Cerebellar nuclear complex (tissue), 1 donor: Measurements from ENCODE around the gene CARS1.

Experiments used
- DNase-seq, 2 experiments: peaks; one replicate each; lab custom pipeline; 2025; lab: John Stamatoyannopoulos, UW

The CARS1 gene

DNA sequence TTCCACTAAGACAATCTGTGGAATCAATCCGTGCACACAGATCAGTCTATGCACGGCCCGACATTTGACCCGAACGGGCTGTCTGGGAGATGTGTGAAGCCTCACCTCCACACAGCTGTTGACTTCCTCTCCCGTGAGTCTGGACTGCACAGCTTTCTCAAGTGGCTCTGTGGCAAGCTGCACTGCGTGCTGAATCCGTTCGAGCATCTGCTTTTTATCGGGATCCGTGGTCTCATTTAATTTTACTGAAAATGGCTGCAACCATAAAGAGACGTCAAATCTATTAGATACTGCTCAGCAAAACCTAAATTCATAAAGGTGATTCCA is 19.3 kb downstream of the CARS1 start:
- no peak for DNase-seq

DNA sequence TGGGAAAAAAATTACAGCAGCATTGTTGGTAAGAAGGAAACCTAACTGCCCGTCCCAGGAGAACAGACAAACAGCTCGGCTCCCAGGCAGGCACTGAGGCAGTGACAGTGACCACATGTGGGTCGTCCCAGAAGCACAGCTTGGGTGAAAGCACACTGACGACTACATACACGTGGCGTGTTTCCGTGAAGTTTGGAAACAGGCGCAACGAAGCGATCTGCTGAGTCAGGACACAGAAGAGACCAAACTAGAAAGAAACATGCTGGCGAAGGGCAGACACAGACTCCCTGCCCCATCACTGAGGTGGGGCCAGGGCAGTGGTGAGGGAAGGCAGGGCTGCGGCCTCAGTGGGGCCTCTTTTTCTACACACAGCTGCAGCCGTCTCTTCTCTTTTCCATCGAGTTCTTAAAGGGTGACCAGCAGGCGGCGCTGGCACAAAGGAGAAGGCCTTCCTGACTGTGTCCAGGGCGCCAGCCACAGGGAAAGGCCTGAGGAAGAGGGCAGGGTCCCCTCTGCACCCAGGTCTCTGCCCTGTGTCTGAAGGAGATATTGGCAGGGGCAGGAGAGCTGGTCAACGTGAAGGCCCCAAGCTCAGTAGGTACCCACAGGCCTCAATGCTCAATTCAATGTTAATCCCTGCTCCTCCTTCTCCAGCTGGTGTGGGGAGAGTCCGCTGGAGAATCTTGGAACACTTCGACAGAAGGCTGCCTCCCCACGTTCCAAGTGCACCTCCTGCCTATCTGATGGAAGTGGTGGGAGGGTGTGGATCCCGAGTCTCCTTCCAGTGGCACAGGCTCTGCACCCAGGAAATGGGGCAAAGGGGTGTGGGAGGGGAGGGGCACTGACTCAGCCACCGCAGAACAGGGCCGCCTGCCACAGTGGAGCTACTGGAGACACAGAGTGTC is 19.9 kb downstream of the CARS1 start:
- DNase-seq = no peak

DNA sequence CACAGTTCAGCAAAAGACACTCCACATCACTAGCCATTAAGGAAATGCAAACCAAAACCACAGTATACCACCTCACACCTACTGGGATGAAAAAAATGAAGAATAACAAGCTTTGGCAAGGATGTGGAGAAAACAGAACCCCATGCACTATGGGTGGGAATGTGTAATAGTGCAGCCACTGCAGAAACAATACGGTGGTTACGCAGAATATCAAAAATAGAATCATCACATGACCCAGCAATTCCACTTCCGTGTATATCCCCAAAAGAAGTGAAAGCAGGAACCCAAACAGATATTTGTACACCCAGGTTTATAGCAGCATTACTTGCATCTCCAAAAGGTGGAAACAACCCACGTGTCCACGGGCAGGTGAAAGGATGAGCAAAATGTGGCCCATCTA is 20.8 kb downstream of the CARS1 start:
- no peak for DNase-seq

DNA sequence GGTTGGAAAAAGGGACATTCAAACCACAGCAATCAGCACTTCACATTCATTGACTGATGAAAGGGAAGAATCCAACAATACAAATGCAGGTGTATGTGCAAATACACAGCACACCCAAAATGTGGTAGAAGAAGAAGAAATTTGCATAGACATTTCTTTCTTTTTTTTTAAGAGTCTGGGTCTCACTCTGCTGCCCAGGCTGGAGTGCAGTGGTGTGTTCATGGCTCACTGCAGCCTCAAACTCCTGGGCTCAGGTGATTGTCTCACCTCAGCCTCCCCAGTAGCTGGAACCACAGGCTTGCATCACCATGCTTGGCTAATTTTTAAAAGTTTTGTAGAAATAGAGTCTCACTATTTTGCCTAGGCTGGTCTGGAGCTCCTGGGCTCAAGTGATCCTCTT is 21.9 kb downstream of the CARS1 start:
- DNase-seq = no peak

DNA sequence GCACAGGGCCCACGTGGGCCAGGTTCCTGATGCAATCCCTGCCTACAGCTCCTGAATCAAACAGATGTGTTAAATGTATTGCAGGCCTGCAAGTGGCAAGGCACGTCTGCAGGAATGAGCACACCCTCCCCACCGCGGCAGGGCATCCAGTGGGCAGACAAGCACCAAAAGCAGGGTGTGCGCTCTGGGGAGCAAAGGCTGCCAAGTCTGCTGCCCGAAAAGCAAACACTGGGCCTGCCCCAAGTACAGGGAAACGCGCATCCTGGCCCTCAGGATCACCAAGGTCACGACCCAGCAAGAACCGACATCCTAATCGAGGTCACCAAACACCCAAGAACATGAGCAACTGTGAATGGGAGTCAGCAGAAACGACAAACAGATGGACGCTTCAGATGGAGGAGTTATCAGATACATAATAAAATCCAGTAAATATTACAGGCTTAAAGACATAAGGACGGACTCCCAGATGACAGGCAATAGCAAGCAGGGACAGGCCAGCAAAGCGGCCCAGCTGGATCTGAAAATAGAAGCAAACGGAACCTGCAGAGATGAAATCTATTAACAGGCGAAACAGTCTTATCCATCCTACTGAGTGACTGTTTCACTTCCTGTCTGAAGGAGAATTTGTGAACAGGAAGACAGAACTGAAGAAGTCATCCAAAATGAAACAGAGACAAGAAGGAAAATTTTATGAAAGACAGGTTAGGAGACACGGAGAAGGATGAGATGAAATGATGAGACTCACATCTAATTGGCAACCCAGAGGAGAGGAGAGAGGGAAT is 26.7 kb downstream of the CARS1 start:
- DNase-seq = no peak

DNA sequence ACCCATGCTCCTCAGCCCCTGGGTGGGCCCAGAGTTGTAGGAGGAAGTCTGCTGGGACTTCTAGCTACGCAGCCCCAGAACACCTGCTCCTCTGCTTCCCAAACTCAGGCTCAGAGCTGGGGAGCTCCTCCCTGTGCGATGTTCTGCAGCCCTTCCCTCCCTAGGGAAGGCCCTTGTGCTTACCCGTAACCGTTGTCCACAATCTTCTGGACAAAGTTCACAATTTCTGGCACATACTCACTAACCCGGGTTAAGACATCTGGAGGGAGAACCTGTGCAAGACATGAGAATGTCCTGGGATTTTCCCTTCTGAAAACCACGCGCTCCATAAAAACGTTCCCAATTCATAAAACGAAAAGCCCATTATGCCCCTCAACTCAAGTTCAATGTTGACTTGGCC is 28.4 kb downstream of the CARS1 start:
- no peak for DNase-seq

DNA sequence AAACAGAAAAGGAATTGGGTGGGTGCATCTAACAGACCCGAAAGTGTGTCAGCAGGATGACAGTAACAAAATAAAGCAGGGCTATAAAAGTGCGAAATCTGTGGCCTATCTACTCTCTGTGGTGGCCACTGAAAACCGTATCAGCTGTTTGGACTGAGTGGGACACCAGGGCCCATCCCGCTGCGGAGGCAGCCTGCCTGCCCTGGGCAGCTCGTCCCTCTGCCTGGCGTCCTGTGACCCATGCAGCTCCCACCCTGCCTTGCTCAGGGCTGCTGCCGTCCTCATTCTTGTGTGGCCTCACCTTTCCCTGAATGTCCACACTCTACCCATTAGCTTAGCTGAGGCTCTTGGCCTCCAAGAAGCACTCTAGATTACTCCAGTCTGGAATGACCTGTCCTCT is 30.4 kb downstream of the CARS1 start:
- DNase-seq = no peak

DNA sequence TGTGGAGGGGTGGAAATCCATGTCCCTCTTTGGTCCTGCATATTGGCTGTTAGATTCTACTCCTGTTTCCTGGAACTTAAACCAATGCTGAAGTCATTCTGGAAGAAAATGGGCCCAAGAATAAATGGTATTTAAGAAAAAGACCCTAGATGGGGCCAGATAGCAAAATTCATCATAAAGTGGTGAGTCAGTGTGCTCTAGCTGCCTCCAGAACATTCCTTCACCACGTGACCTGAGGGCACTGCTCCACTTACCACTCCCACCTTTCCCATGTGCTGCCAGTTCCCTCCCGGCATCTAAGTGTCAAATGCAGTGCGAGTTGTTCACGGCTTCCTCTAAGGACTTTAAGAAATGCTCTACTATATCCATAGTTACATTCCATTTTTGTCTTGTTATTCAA is 34.2 kb downstream of the CARS1 start:
- DNase-seq = no peak

DNA sequence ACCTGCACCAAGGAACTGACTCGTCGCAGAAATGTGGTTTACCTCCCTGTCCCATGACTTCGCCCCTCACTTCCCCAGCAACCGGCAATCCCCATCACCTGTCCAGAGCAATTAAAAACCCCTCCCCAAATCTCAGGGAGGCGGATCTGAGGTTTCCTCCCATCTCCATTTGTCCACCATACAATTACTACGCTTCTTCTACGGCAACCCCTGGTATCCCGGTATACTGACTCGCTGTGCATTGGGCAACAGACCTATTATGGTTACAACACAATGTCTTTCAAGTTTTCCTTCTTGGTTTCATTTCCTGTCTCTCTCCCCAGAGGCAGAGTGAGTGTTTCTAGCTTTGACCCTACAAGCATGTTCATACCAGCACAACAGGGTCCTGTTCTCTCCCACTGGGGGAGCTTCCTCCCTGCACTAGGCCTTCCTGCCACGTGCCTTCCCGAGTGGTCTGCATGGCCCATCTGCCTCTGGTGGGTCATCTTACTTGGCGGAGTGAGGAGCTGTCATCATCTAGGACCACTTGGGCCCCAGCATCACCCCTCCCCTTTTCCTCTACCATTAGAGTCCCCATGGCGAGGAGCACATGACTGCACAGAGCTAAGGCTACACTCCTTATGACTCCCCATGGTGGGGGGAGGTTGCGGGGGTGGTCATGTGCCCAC is 34.8 kb downstream of the CARS1 start:
- no peak for DNase-seq

DNA sequence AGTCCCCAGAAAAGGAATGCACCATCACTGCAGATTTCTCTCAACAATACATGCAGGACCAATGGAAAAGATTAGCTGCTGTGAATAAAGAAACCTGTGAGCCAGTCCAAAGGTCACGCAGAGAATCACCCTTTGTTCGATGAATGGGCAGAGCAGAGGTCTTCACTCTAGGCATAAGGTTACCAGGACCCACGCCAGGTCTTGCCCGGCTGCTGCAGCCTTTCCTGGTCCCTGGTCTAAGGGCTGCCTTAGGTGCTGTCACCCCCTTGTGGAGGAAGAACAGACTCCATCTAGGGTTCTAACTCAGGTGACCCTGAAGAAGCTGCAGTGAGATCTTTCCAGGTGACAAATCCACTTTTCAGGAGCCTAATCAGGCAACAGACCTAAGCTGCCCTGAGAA is 36.1 kb downstream of the CARS1 start:
- DNase-seq = no peak

DNA sequence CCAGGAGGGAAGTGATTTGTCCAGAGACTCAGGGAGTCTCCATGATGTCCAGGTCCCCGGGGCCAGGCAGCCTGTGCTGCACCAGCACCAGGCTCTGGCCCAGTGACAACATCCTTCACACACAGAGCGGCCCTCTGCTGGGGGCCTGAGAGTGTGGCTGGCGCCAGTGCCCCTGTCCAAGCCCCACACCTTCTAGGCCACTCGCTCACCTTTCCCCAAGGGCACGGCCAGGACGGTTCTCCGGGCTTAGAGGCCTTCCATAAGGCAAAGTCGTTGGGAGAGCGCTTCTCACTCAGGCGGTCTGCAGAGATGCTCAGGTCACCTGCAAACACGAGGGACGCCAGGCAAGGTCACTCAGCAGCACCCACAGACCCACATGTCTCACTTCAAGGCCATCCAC is 37.2 kb downstream of the CARS1 start:
- no peak for DNase-seq

DNA sequence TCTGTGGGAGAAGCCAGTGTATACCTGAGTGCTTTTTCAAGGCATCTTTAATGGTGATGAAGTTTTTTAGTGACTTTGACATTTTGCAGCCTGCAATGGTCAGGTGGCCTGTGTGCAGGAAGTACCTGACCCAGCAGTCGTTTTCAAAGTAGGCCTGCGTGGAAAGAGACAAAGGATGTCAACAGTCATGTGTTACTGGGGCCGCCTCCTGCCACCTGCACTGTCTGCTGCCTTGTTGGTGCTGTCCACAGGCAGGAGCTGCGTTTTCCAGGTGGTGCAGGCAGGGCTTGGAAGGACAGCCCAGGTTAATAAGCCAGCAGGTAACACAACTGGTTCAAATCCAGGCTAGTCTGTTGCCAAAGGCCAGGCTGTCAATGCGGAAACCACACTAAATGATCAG is 38.6 kb downstream of the CARS1 start:
- DNase-seq = no peak

DNA sequence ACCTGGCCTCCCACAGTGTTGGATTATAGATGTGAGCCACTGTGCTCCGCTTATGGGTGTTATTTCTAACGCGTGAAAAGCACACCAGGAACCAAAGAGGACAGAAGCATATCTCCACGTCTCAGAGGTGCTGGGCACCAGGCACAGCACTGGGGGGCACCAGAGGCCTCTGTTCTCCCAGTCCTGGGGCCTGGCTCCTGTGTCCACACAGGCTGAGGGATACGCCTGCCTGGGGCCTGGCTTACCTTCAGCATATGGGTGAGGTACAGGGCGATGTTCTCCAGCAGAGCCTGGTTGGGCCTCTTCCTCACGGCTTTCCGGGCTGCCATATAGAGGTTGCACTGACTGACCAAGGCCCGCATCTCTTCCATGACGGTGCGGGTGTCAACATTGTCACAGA is 40.4 kb downstream of the CARS1 start:
- no peak for DNase-seq

DNA sequence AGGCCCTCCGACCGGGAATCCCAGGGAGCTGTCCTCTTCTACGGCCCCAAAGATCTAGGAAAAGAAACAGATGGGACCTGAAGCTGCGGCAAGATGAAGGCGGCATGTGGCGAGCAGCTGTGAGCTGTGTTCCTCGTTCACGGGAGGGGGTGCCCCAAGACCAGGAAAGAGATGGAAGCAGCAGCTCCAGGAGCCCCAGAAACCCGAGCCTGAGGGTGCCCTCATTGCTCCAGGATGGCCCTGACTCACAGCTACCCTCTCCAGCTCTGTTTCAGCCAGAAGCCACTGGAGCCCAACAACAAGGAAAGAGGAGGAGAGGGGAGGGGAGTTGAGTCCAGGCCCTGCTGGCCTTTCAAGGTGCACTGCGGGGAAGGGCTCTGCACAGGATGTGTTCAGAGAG is 41.4 kb downstream of the CARS1 start:
- DNase-seq = no peak

DNA sequence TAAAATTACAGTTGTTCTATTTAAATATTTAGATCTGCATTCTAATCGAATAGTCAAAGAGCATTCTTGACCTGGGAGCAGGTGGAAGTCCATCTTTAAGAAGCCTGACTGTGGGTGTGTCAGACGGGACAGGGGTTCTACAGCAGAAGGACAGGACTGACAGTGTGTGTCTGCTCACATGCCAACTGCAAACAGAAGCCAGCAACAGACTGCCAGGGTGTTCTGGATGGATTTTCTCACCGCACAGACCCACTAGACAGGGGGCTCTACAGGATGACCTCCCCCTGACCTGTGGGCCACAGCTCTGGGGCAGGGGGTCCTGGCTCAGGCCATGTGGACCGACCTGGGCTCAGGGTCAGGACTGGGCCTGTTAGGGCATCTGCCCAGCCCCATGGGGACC is 42.3 kb downstream of the CARS1 start:
- DNase-seq = no peak

DNA sequence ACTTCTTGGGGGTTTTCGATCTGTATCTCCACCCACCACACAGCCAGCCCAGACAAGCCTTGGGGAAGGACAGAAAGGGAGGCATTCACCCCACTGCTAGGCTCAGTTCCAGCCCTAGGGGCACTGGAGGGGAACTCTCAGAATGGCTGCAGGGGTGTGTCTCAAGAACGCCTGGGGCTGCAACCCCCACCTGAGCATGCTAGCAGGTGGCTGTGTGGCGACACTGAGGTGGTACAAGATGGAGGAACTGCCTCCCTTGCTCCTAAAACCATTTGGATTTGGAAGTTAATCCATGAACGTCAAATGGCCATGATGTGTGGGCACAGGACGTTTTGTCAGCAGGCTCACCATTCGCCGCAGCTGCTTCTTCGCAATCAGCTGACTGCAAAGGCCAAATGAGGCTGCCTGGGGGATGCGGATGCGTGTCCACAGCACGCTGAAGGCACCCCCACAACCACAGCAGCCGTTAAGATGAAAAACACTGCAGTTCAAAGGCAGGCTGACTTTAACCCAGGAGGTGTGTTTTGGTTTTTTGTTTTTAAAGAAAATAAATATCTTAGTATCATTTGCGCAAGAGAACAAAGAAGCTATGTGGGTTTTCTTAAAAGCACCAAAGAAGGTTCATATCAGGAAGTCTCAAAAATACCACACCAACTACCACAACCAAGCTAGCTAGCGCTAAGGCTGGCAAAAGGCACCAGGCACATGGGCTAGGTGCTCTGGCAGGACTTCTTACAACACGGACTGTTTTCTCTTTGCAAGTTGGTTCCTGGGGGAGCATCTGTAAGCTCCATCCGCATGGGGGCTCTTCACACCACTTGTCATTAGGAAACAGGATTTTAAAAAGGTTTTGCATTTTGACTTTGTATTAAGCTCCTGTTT is 42.9 kb downstream of the CARS1 start:
- DNase-seq = no peak

DNA sequence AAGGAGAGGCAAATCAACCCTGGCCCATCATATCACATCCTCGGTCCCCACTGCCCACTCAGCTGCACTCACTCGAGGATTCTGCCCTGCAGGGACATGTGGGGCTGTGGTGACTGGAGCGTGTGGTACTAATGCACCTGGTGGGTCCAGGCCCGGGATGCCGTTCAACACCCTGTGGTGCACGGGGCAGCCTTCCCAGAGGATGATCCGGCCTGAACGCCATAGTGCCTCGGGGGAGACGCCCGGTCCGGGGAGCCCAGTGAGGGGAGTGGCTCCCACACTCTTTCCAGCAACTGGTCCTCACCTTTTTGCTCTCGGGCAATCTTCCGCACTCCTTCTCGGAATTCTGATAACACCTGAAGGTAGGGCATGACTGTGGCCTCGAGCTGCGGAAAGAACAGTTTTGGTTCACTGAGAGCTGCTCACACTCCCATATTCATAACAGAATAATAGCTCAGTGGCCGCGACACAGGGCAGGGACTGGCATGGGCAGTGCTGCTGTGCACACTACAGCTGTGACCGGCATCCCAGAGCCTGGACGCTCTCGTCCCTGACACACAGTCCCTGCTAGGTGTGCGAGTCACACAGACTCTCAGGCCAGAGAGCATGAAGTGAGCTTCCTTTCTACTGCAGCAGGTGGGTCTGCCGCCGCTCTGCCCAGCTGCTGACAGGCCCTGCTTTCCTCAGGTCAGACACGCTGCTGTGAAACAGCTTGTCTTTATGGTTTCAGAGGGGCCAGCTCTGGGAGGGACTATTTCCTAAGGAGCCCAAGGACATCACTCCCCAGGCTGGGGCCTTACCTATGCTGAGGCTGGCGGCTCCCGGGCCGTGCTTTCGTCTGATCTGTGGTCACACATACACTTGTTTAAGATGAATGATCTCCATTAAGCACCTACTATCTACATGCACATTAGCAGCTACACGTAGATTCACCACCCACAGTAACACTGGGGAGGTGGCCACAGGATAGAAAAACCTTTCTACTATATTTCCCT is 45.0 kb downstream of the CARS1 start:
- no peak for DNase-seq

DNA sequence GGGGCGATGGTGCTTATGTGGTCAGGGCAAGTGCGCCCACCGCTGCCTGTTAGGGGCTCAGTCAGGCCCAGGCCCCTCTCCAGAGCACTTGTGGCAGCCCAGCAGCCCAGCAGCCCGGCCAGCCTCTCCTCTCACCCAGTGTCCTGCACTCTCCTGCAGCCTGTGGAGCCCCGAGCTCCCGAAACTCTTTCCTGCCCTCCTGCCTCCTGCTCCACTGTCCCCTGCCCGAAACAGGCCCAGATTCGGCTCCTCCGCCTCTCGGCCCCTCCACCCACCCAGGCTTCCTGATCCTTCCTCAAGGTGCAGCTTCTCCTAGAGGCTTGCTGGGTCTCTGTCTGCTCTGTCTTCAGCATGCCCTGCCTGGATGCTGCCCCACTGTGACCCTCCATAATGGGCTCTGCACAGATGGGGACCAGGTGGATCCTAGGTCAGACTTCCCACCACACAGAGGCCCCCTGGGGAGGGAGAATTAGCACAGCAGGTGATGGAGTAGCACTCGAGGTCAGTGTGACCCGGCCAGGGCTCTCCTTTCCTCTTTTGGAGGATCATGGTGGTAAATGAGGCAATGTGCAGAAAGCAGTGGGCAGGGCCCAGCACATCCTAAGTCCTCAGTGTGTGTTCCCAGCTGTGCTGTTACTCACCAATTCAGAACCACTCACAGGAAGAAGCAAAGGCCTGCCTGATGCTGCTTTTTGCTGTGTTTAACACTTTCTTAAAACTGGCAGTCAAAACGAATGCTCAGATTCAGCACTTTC is 46.5 kb downstream of the CARS1 start:
- no peak for DNase-seq

DNA sequence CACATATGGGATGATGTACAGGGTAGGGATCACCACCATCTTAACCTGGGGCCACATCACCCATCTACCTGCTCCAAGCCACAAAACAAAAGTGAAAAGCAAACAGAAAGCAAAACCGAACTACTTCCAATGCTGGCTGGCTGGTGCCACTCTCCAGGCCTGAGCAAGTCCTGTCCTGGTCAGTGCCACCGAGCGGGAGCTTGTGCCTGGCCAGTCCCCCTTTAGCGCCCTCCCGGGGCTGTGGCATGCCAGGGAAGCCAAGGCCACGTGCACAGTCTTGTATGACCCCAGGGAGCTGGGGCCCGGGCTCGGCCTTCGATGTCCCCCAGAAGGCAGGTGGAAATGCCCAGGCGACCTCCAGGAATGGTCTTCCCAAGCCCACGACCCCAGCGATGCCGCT is 47.2 kb downstream of the CARS1 start:
- no peak for DNase-seq

DNA sequence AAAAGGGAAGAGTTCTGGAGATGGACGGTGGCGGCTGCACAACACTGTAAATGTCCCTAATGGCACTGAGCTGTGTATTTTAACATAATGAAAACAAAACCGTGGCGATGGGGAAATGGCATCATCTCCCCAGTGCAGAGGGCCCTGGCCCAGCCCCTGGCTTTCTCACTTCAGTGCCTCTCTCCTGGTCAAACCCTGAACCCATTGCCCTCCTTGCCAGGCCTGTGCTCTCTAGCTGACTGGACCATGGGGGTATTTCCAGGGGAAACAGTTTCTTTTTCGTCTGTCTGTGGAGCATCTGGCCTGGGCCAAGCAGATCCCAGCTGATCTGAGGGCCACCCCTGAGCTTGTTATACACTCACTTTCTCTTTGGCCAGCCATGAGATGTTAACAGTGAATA is 47.7 kb downstream of the CARS1 start:
- DNase-seq = no peak
